GM18508 (cell line): ENCODE measurements around the gene KCNQ1.

Experiments used
- ATAC-seq: cut with Tn5 transposase; IDR thresholded peaks from one replicate; pipeline ENCODE4 v1.9.1; 2021; ENCODE audit warnings: moderate number of reproducible peaks; ENCODE audit not compliant: insufficient read depth, unreplicated experiment

Gene KCNQ1

DNA sequence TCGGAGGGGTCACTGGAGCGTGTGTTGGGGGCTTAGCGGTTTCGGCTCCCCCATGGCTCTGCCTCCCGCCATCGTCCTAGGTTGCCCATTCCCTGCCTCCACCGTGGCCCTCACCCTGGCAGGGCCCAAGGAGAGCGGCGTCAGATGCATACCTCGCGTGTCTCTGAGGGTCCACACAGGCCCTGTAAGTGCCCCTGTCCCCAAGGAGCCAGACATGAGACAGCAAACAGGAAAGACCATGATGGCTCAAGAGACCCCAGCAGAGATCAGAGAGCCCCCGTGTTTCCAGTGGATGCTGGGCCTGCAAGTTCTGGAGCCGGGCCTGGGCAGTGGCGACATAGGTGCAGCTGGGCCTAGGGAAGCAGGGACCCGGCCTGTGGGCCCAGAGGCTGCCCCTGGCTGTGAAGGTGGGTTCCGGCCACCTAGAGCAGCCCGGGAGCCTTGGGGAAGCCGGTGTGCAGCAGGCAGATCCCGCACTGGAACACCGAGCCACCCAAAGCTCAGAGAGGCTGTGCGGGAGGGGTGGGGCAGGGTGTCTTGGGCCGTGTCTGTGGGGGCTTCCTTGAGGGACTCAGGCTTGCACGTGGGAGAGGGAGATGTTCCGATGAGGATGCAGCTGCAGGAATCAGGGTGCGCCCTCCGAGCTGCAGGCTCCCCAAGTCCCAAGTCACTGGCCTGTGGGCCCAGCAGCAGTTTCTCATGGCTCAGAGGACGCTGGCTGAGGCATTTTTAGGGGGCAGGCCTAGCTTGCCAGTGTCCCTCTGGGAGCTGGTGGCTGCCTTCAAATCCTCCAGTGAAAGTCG, 128.6 kb downstream of the KCNQ1 start:
- no peak for ATAC-seq

- ATAC-seq: no peak
Measured at GRCh38 chr11:2574043-2574552, 129.3 kb downstream of the KCNQ1 start.

GRCh38 chr11:2574553-2575535, 130.0 kb downstream of the KCNQ1 start:
- no peak for ATAC-seq

- no peak for ATAC-seq
Measured at GRCh38 chr11:2575591-2576051, 130.8 kb downstream of the KCNQ1 start.

- no peak for ATAC-seq
Measured at GRCh38 chr11:2576111-2576510, 131.3 kb downstream of the KCNQ1 start.

GRCh38 chr11:2576549-2576948, 131.7 kb downstream of the KCNQ1 start:
- no peak for ATAC-seq

DNA sequence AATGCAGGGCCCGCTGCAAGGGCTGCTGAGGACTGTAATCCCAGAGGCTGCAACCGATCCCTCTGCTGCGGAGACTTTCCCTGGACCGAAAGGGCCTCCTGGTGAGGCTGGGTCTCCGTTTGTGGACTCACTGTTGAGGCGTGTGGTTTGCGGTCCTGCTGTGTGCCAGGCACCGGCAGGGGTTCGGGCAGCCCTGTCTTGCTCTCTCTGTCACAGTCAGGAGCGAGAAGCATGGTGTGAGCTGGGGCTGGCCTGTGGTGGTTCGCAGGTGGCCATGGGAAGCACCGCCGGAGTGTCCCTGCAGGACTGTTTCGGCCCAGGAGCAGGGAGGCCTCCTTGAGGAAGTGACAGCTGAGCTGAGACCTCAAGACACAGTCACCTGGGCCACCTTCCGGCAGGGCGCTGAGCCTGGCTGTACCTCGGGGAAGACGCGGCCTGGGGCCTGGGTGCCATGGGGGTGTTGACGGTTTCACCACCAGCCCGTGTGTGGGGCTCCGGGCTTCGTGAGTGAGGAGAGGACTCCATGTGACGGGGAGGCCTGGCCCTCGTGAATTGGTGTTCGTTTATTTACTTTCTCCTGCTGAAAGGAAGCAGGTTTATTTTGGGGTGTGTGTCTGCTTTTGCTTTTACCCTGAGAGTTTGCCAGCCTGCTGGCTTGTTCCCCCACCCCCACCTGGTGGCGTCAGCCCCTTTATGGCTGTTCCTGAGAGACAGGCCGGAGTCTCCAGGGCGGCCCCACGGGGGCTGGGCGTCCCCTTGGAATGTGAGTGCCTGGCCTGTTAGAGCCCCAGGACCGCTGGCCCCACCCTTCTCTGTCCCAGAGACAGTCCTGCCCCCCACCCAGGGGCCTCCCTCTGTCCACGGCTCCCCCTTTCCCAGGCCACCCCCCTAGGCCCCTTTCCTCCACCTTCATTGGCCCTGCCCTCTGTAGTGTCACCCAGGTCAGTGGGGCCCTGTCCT, 132.5 kb downstream of the KCNQ1 start:
- no peak for ATAC-seq

DNA sequence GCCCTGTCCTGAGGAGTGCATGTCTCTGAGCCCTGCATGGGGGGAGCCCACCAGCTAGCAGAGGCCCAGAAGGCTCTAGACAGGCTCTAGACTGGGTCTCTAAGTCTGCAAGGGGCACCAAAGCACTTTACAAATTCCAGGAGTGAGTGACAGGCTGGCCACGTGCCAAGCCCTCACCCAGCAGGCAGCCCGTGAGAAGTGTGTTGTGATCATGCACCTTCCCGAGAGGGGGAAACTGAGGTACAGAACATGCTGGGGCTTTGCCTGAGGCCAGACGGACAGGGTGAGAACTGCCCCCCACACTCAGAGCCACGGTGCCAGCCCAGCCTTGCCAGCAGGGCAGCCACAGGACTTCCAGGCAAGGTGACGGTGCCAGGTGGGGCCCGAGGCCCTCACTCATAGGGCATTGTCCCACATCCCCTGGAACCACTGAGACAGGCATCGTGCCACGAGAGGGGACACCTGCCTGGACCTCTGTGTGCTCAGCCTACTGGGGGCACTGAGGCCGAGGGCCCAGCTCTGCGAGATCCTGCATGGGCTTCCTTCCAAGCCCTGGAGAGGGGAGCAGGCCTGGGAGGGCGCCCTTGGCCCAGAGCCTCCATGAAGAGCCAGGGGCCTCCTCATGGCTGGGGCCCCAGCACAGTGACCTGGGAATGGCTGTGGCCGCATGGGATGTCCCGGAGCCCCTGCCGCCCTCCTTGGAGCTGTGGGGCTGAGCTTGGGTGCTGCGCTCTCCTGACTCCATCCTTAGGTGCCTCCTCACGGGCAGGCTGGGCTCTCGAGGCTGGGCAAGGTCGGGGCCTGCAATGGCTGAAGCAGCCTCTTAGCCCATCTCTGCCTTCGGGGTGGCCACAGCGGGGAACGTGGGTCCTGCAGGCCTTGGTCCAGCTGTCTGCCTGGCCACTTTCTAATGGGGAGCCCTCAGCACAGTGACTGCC, 133.5 kb downstream of the KCNQ1 start:
- ATAC-seq: no peak

- ATAC-seq: no peak
Measured at GRCh38 chr11:2578929-2579270, 134.1 kb downstream of the KCNQ1 start.

DNA sequence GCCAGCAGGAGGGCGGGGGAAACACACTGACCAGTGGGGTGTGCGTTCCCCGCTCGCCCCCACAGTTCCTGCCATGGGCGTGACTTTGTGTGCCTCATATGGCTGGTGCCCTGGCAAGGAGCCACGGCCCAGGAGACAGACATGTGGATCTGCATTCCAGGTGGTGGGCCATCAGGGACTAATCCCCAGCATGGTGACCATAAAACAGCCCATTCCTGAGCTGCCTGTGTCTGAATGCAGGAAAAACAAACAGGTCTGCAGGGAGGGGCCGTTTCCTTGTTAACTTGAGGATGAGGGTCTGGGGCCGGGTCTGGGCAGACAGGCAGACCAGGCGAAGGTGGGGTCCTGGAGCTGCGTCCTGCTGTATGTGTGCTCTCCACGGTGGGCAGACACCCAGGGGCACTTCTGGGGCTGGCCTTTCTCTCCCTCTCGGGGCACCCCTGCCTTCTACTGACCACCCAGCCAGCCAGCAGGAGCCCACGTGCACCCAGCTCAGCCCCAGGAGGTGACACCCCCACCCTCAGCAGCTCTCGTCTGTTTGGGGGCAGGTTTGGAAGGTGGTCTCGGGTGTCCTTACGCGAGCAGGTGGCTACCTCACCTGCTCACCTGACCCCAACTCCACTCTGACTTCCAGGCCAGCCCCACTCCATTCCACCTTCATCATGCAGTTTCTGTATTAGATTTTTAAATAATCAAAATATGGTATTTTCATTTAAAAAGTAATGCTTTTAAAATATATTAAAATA, 134.7 kb downstream of the KCNQ1 start:
- ATAC-seq: no peak

- ATAC-seq: no peak
Measured at GRCh38 chr11:2580061-2580421, 135.2 kb downstream of the KCNQ1 start.

GRCh38 chr11:2580571-2581001, 135.8 kb downstream of the KCNQ1 start:
- no peak for ATAC-seq

GRCh38 chr11:2581151-2581930, 136.5 kb downstream of the KCNQ1 start:
- no peak for ATAC-seq

- no peak for ATAC-seq
Measured at GRCh38 chr11:2581931-2582350, 137.1 kb downstream of the KCNQ1 start.

DNA sequence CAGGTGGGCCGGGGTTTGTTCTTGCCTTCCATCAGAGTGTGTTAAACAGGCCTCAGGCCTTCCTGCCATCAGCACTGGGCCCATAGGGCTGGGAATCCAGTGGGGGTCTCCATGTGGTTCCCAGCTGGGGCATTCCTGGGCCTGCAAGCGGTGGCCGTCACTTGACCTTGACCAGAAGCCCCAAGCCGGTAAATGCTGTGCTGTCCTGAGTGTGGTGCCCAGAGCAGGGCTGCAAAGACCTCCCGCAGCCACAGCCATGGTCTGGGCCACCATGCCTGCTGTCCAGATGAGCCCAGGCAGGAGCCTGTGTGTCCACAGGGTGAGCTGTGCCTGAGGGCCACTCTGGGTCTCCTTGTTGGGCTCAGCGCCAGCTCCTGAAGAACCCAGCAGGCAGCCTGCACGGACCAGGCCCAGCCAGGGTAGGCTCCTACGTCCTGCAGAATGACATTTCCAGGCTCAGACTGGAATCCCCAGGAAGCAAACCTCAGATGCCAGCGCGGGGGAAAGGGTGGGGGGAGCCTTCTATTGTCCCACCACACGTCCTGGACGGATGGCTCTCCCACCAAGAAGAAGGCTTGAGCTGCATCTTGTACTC, 137.6 kb downstream of the KCNQ1 start:
- ATAC-seq: no peak

DNA sequence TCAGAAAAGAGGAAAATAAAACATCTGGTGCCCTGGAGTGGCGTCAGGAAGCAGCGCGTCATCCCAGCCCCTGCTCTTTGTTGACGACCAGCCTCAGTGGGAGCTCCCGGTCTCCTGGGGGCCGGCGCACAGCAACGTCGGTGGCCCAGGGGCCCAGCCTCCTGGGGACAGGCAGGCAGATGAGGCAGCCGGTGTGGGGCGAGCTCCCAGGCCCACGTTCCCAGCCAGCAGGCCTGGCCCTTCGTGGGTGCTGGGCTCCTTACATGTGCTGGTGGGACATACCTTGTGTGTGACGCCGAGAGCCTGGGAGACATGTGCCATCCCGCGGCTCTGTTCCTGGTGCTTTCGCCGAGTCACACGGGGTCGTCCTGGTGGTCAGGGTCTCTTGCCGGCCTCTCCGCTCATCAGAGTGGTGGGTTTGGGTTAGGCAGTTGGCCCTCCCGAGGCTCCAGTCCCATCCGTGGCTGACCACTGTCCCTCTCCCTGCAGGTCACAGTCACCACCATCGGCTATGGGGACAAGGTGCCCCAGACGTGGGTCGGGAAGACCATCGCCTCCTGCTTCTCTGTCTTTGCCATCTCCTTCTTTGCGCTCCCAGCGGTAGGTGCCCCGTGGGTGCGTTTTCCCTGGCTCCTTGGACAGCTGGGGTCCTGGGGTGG, 138.3 kb downstream of the KCNQ1 start:
- ATAC-seq: no peak

DNA sequence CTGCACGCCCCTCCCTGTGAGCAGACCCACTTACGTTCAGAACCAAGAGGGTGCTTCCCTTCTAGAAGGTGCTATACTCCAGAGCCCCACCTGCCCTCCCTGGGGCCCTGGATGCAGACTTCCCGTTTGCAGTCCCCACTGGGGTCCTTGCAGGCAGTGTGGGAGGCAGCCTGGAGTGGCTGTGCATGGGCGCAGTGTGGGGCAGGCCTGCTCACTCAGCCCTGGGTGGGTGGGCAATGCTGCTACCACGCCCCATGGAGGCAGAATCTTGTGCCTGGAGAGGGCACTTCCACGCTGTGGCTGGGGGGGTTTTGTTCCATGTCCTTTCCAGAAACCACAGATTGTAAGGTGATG, 138.8 kb downstream of the KCNQ1 start:
- no peak for ATAC-seq
